SU-DHL-6 (cell line): ENCODE results near the gene SCGN.

Experiments
- CTCF ChIP-seq: fragments of 200-600 bp; sonication (generic); IDR thresholded peaks from one replicate; pipeline ENCODE4 v1.5.1; 2017; ENCODE audit warnings: antibody characterized with exemption, mild to moderate bottlenecking, low read length, moderate library complexity; ENCODE audit not compliant: insufficient read depth, poor library complexity, severe bottlenecking
- EZH2phosphoT487 ChIP-seq: fragments of 200-600 bp; sonication (generic), shearing (Covaris generic); conservative IDR thresholded peaks from 2 replicates; pipeline ENCODE4 v1.6.1; 2018; ENCODE audit warnings: mild to moderate bottlenecking, antibody characterized with exemption, low read length, moderate library complexity, mixed read lengths

- TF ChIP-seq CTCF (no peak), EZH2phosphoT487 (no peak)
Observed at GRCh38 chr6:25714765-25715164, 62.8 kb downstream of the SCGN start.
